Body of pancreas (tissue), 4 donors: ENCODE data around the gene GRM8.

Source experiments
- CTCF ChIP-seq, 7 experiments: fragments of 450-650 bp in 4 of 7; fragments of 200-600 bp in 3 of 7; sonication (generic) in 3 of 7; IDR thresholded peaks; one replicate each; pipeline ENCODE4 v1.5.1; 2016 to 2019; ENCODE audit warnings: antibody characterized with exemption in 7 of 7
- POLR2A ChIP-seq, 3 donors: fragments of 450-650 bp; IDR thresholded peaks; one replicate each; pipeline ENCODE4 v1.6.1; 2016; ENCODE audit warnings: antibody characterized with exemption in 3 of 3, mild to moderate bottlenecking in 2 of 3

- TF ChIP-seq CTCF (IDR thresholded peaks at IDR 0.05), result no peak
- TF ChIP-seq POLR2A (IDR thresholded peaks at IDR 0.05), result no peak
Observed at GRCh38 chr7:126426652-126427051, 826.1 kb downstream of the GRM8 start.
